ENCODE measurements around the gene SLC38A9. TPM values are rescaled to one million over a fixed set of nuclear protein-coding genes. Genes with fewer than 3 reads are reported as not detected.
A peak's percentile ranks its signal among the peaks of the same experiment; 100 is the strongest.

Gene SLC38A9
- polyA plus RNA-seq, 1 of the 3 experiments (the other 2 are of a cell fraction) = 6.9 TPM

GRCh38 chr5:55578771-55579170 lies 133.4 kb downstream of the SLC38A9 start:
- TF ChIP-seq GATA2 (CRISPR knock-in tag; IDR thresholded peaks at IDR 0.05) (peak; percentile 35), GABPA (IDR thresholded peaks at IDR 0.05; ENCODE audit: low read depth) (no peak)
- Histone ChIP-seq H3F3A (replicated peaks; ENCODE audit: insufficient read depth) (no peaks in the 10 kb centered on the region), H2AFZ (ENCODE audit: low read depth) (no peak overlapping the region), H3K4me2 (no peak overlapping the region), H3K36me3 (replicated peaks in 1 of 2; ENCODE audit: control insufficient read depth in 1 of 2, insufficient read depth in 2 of 2, low read length in 1 of 2) (no peaks in the 10 kb centered on the region), H3K9me3 (no peaks in the 10 kb centered on the region), H3K4me3 (ENCODE audit: low read depth in 2 of 2, low read length in 1 of 2) (no peak overlapping the region), H3K9ac (no peak overlapping the region), H3K9me2 (no peaks in the 10 kb centered on the region), H3K27ac (ENCODE audit: low read depth in 2 of 2, low read length in 1 of 2) (no peak overlapping the region), H3K79me2 (ENCODE audit: insufficient read depth) (no peaks in the 10 kb centered on the region), H3K27me3 (ENCODE audit: insufficient read depth) (no peaks in the 10 kb centered on the region), H3K4me1 (ENCODE audit: control insufficient read depth in 1 of 2, insufficient read depth in 2 of 2, low read depth in 1 of 2, low read length in 1 of 2) (no peaks in the 10 kb centered on the region; a peak in 1 of 4 replicates), H4K20me1 (ENCODE audit: insufficient read depth) (no peaks in the 10 kb centered on the region)
- ChIA-PET CTCF (no interaction called here), POLR2A (no interaction called here)
- DNase-seq = no peak

- no peaks in the 10 kb centered on the region; a peak in 1 of 4 replicates for H3K4me1 ChIP-seq (ENCODE audit: control insufficient read depth in 1 of 2, insufficient read depth in 2 of 2, low read depth in 1 of 2, low read length in 1 of 2)
- H3K79me2 ChIP-seq (ENCODE audit: insufficient read depth) = no peaks in the 10 kb centered on the region
- ChIA-PET POLR2A (no interaction called here), CTCF (no interaction called here)
- no peaks in the 10 kb centered on the region for H3K9me2 ChIP-seq
- no peaks in the 10 kb centered on the region for H4K20me1 ChIP-seq (ENCODE audit: insufficient read depth)
- peak overlapping the region; percentile 21; the same call in 1 of the 2 replicates for H3K4me2 ChIP-seq
- no peaks in the 10 kb centered on the region for H3K9me3 ChIP-seq
- H3K4me3 ChIP-seq (ENCODE audit: low read depth in 2 of 2, low read length in 1 of 2) = no peak overlapping the region
- H3K27me3 ChIP-seq (ENCODE audit: insufficient read depth) = no peaks in the 10 kb centered on the region
- DNase-seq = no peak
- 74% methylated on average over 6 of the region's 6 CpGs for WGBS (ENCODE audit: low lambda C conversion rate)
- no peaks in the 10 kb centered on the region for H3K36me3 ChIP-seq (replicated peaks in 1 of 2; ENCODE audit: control insufficient read depth in 1 of 2, insufficient read depth in 2 of 2, low read length in 1 of 2)
- H3K9ac ChIP-seq = no peak overlapping the region
- no peaks in the 10 kb centered on the region for H3F3A ChIP-seq (replicated peaks; ENCODE audit: insufficient read depth)
- H2AFZ ChIP-seq (ENCODE audit: low read depth) = peak overlapping the region; percentile 55; the same call in 1 of the 2 replicates
- peak; percentile 12; the same call in 1 of the 2 replicates for TF ChIP-seq PBX3 (IDR thresholded peaks at IDR 0.05)
- no peak for TF ChIP-seq CHD2 (IDR thresholded peaks at IDR 0.05; ENCODE audit: low read length, partially characterized antibody)
- peak overlapping the region in 1 of 2 experiments; percentile 44; a peak in 1 of 4 replicates for H3K27ac ChIP-seq (ENCODE audit: low read depth in 2 of 2, low read length in 1 of 2)
Measured at GRCh38 chr5:55577353-55578060, 134.6 kb downstream of the SLC38A9 start.

GRCh38 chr5:55576661-55577060 lies 135.5 kb downstream of the SLC38A9 start:
- Histone ChIP-seq H3K27me3 (ENCODE audit: insufficient read depth) (no peaks in the 10 kb centered on the region), H3K9me3 (no peaks in the 10 kb centered on the region), H3K36me3 (replicated peaks in 1 of 2; ENCODE audit: control insufficient read depth in 1 of 2, insufficient read depth in 2 of 2, low read length in 1 of 2) (no peaks in the 10 kb centered on the region), H3K79me2 (ENCODE audit: insufficient read depth) (no peaks in the 10 kb centered on the region), H3K4me1 (ENCODE audit: control insufficient read depth in 1 of 2, insufficient read depth in 2 of 2, low read depth in 1 of 2, low read length in 1 of 2) (no peaks in the 10 kb centered on the region; a peak in 1 of 4 replicates), H3K4me2 (no peak overlapping the region), H3K9ac (no peak overlapping the region), H3K4me3 (ENCODE audit: low read depth in 2 of 2, low read length in 1 of 2) (no peak overlapping the region), H4K20me1 (ENCODE audit: insufficient read depth) (no peaks in the 10 kb centered on the region), H3F3A (replicated peaks; ENCODE audit: insufficient read depth) (no peaks in the 10 kb centered on the region), H3K9me2 (no peaks in the 10 kb centered on the region), H2AFZ (ENCODE audit: low read depth) (no peak overlapping the region), H3K27ac (ENCODE audit: low read depth in 2 of 2, low read length in 1 of 2) (peak overlapping the region in 1 of 2 experiments; percentile 44; a peak in 1 of 4 replicates)
- ChIA-PET POLR2A (no interaction called here), CTCF (no interaction called here)
- no peak for DNase-seq
- 84% methylated on average over 2 of the region's 2 CpGs for WGBS (ENCODE audit: low lambda C conversion rate)
- TF ChIP-seq USF1 (IDR thresholded peaks at IDR 0.05; ENCODE audit: borderline replicate concordance, low read depth) = no peak
- no peak for TF ChIP-seq RFX5 (IDR thresholded peaks at IDR 0.05; ENCODE audit: low read length)
- TF ChIP-seq ELF1 (IDR thresholded peaks at IDR 0.05) = no peak
- no peak for TF ChIP-seq NFIC (IDR thresholded peaks at IDR 0.05; ENCODE audit: borderline replicate concordance)
- no peak for TF ChIP-seq TCF12 (IDR thresholded peaks at IDR 0.05)
- TF ChIP-seq, protein P1, sequence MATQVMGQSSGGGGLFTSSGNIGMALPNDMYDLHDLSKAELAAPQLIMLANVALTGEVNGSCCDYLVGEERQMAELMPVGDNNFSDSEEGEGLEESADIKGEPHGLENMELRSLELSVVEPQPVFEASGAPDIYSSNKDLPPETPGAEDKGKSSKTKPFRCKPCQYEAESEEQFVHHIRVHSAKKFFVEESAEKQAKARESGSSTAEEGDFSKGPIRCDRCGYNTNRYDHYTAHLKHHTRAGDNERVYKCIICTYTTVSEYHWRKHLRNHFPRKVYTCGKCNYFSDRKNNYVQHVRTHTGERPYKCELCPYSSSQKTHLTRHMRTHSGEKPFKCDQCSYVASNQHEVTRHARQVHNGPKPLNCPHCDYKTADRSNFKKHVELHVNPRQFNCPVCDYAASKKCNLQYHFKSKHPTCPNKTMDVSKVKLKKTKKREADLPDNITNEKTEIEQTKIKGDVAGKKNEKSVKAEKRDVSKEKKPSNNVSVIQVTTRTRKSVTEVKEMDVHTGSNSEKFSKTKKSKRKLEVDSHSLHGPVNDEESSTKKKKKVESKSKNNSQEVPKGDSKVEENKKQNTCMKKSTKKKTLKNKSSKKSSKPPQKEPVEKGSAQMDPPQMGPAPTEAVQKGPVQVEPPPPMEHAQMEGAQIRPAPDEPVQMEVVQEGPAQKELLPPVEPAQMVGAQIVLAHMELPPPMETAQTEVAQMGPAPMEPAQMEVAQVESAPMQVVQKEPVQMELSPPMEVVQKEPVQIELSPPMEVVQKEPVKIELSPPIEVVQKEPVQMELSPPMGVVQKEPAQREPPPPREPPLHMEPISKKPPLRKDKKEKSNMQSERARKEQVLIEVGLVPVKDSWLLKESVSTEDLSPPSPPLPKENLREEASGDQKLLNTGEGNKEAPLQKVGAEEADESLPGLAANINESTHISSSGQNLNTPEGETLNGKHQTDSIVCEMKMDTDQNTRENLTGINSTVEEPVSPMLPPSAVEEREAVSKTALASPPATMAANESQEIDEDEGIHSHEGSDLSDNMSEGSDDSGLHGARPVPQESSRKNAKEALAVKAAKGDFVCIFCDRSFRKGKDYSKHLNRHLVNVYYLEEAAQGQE (IDR thresholded peaks at IDR 0.05; ENCODE audit: low read depth, low read length) = no peak
- TF ChIP-seq JUND (IDR thresholded peaks at IDR 0.05) = no peak
- TF ChIP-seq EZH2phosphoT487 (IDR thresholded peaks at IDR 0.05; ENCODE audit: borderline replicate concordance, low read depth) = no peak
- TF ChIP-seq YY1 (IDR thresholded peaks at IDR 0.05; ENCODE audit: low read depth) = no peak
- TF ChIP-seq FOXM1 (IDR thresholded peaks at IDR 0.05; ENCODE audit: low read depth) = no peak
- TF ChIP-seq, protein P2, sequence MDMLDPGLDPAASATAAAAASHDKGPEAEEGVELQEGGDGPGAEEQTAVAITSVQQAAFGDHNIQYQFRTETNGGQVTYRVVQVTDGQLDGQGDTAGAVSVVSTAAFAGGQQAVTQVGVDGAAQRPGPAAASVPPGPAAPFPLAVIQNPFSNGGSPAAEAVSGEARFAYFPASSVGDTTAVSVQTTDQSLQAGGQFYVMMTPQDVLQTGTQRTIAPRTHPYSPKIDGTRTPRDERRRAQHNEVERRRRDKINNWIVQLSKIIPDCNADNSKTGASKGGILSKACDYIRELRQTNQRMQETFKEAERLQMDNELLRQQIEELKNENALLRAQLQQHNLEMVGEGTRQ (IDR thresholded peaks at IDR 0.05; ENCODE audit: borderline replicate concordance, low read depth, low read length) = no peak
- TF ChIP-seq SIN3A (IDR thresholded peaks at IDR 0.05; ENCODE audit: borderline replicate concordance, low read depth, low read length) = no peak
- no peak for TF ChIP-seq MEF2A (IDR thresholded peaks at IDR 0.05; ENCODE audit: borderline replicate concordance, low read depth)
